BLaER1 (cell line): Measurements from ENCODE around the gene PRKG2.

Experiments used
- H3K27ac ChIP-seq: shearing (Covaris generic); formaldehyde crosslinking; 2 replicates; pipeline ENCODE4 v1.8.1; 2022
- H3K27me3 ChIP-seq: shearing (Covaris generic); formaldehyde crosslinking; 2 replicates; pipeline ENCODE4 v1.8.1; 2022
- H3K36me3 ChIP-seq: shearing (Covaris generic); formaldehyde crosslinking; 2 replicates; pipeline ENCODE4 v1.8.1; 2022
- H3K4me1 ChIP-seq: shearing (Covaris generic); formaldehyde crosslinking; 2 replicates; pipeline ENCODE4 v1.8.1; 2022
- H3K4me2 ChIP-seq: shearing (Covaris generic); formaldehyde crosslinking; 2 replicates; pipeline ENCODE4 v1.8.1; 2022
- H3K4me3 ChIP-seq: shearing (Covaris generic); formaldehyde crosslinking; 2 replicates; pipeline ENCODE4 v1.8.1; 2022
- H3K9ac ChIP-seq: shearing (Covaris generic); formaldehyde crosslinking; 2 replicates; pipeline ENCODE4 v1.8.1; 2022
- H3K9me3 ChIP-seq: shearing (Covaris generic); formaldehyde crosslinking; 2 replicates; pipeline ENCODE4 v1.8.1; 2022
- H4K20me1 ChIP-seq: shearing (Covaris generic); formaldehyde crosslinking; 2 replicates; pipeline ENCODE4 v1.8.1; 2022
- Cebpa-rat ChIP-seq: shearing (Covaris generic); IDR thresholded peaks from 2 replicates; pipeline ENCODE4 v1.8.1; 2022

The PRKG2 gene, protein sequence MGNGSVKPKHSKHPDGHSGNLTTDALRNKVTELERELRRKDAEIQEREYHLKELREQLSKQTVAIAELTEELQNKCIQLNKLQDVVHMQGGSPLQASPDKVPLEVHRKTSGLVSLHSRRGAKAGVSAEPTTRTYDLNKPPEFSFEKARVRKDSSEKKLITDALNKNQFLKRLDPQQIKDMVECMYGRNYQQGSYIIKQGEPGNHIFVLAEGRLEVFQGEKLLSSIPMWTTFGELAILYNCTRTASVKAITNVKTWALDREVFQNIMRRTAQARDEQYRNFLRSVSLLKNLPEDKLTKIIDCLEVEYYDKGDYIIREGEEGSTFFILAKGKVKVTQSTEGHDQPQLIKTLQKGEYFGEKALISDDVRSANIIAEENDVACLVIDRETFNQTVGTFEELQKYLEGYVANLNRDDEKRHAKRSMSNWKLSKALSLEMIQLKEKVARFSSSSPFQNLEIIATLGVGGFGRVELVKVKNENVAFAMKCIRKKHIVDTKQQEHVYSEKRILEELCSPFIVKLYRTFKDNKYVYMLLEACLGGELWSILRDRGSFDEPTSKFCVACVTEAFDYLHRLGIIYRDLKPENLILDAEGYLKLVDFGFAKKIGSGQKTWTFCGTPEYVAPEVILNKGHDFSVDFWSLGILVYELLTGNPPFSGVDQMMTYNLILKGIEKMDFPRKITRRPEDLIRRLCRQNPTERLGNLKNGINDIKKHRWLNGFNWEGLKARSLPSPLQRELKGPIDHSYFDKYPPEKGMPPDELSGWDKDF

DNA sequence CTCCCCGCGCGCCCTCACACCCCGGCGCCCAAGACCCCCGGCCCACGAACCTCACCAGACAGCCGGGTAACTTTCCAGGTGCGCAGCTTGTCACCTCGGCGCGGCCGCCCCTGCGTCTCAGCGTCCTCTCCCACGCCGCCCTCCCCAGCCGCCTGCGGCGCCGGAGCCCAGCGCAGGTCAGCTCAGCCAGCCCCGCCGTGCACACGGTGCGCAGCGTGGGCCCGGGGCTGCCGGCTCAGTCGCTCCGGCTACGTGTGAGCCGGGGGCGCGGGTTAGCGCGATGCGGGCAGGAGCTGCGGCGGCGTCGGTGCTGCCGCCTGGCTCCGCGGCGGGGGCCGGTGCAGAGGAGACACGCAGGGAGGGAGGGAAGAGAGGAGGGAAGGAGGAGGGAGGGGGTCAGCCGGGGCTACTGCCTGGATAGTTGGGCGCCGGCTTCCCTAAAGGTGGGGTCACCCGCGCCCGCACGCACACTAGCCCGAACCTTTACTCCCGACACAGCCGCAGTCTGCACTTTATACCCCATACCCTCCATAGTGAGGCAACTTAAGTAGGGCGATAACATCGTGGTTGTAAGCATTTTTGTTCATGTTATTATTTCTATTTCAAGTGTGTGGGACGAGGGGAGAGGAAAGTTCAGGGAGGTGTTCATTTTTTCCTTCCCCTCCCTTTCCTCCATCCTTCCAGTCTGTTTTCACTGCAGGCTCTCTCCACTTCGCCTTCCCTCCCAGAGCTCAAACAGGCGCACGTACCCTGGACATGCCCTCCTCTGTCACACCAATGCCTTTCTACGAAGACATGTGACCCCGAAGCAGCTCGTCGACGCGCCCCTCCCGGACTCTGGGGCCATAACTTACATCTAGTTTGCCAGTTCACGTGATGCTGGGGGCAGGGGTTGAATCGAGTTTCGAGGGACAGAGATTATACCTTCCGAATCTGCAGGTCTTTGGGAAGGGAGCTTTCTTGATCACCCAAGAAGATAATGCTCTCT, at the start of gene PRKG2:
Gene PRKG2 (minus strand): TSS at position 342 of the 988 bp plus-strand sequence. CDS start 10,175 bp downstream, outside the sequence.
- Histone ChIP-seq H3K27ac (no peak within 1 kb of the TSS), H3K4me3 (no peak within 1 kb of the TSS), H4K20me1 (no peaks in the 10 kb centered on the region), H3K4me1 (no peaks in the 10 kb centered on the region), H3K9ac (no peak within 1 kb of the TSS), H3K36me3 (no peaks in the 10 kb centered on the region), H3K4me2 (no peak within 1 kb of the TSS), H3K27me3 (no peaks in the 10 kb centered on the region), H3K9me3 (peaks cover 10% of the 10 kb centered on the region; the same call in 1 of the 2 replicates)
- no peak for TF ChIP-seq Cebpa-rat

DNA sequence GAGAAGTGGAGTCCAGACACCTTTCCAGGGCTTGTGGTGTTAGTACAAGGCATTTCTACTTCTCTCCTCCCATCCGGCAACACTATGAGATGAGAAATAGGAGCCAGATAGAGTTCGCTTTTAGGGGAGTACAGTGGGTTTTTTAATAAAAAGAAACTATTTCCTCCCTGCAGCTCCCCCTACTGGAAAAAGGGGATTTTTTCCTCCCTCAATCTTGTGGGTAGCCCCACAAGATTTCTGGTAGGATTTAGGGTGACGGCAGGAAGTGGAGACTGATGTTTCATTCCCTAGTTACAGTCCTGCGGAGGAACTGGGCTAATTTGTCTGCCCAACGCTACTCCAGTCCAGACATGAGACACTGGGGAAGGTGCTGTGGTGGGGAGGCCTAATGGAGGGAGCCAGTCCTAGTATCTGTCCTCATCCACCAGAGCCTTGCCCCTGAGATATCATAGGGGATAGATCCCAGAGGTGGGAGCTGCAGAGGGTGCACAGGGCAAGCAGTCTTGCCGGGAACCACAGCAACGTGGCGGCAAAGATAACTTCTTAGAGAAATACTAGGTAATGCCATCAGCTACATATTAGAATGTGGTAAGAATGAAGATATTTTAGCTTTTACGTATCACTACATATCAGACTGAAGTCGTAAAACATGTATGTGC, 45.5 kb upstream of the PRKG2 start:
- Histone ChIP-seq H3K9ac (no peak overlapping the region), H3K9me3 (no peaks in the 10 kb centered on the region), H3K27ac (no peak overlapping the region), H3K4me2 (no peak overlapping the region), H3K4me3 (no peak overlapping the region), H4K20me1 (no peaks in the 10 kb centered on the region), H3K4me1 (no peaks in the 10 kb centered on the region), H3K36me3 (no peaks in the 10 kb centered on the region), H3K27me3 (no peaks in the 10 kb centered on the region)
- no peak for TF ChIP-seq Cebpa-rat

DNA sequence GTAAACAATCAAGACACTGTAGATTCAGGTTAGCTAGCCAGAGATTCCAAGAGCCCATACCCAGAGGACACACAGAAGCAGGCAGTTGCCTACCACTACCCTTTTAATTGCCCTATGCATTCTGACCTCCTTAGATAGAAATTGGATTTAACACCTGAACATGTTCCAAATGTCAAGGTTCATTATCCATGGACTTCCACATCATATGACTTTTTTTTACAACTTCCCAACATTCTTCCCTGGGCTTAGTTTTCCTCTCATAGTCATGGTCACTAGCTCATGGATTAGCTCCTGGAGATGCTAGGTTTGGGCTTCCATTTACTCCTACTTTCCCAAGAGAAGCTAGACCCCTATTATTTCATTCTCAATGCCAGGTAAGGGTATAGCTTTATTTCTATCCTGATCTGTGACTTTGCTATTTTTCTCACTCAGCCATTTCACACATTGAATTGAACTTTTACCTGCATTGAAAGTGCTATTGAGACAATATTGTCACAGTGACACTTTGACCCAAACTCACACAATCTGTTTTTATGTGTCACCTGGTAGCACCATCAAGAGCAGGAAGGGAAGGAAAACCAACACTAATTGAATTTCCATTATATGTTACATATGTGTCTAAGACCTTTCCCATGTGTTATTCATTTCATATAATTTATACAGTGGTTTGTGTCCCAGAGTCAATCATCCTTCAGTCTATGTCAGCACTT, 44.0 kb upstream of the PRKG2 start:
- Histone ChIP-seq H3K36me3 (no peaks in the 10 kb centered on the region), H3K4me1 (no peaks in the 10 kb centered on the region), H3K27me3 (no peaks in the 10 kb centered on the region), H3K4me2 (no peak overlapping the region), H3K27ac (no peak overlapping the region), H3K9me3 (no peaks in the 10 kb centered on the region), H3K9ac (no peak overlapping the region), H4K20me1 (no peaks in the 10 kb centered on the region), H3K4me3 (no peak overlapping the region)
- no peak for TF ChIP-seq Cebpa-rat

DNA sequence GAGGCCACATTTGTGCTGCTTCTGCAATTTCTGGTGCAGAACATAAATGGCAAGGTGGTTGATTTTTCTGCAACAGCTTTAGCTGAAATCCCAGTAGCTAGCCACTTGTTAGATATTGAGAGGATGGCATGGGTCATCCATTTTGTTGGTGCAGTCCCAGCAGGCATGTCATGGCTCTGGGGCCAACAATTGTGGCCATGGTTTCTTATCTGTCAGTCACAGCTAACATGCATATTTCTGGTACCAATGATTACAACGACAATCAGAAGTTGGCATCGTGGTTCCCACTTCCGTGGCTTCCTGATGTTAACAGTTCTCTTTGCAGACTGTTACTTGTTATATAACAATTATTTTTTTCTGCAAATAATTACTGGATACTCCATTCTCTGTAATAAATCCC, 42.8 kb upstream of the PRKG2 start:
- no peaks in the 10 kb centered on the region for H3K36me3 ChIP-seq
- H3K4me2 ChIP-seq, result no peak overlapping the region
- no peaks in the 10 kb centered on the region for H4K20me1 ChIP-seq
- H3K4me1 ChIP-seq, result no peaks in the 10 kb centered on the region
- no peak for TF ChIP-seq Cebpa-rat
- no peaks in the 10 kb centered on the region for H3K27me3 ChIP-seq
- no peak overlapping the region for H3K27ac ChIP-seq
- H3K4me3 ChIP-seq, result no peak overlapping the region
- no peak overlapping the region for H3K9ac ChIP-seq
- H3K9me3 ChIP-seq, result no peaks in the 10 kb centered on the region

DNA sequence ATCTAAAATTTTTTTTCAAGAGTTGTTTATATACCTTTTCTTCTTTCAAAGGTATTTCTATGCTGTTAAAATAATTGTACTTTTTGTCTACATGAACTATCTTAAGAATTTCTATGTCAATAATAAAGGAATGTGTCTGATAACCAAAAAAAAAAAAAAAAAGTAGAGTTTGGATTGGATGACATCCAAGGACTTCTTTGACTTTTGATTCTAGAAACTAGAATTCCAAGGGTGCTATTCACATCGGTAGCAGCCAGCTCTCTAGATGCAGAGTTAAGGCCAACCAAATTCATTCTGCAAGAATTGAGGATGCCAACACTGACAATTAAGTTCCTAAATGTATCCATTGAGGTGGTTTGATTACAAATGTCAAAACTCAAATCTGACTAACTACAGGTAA, 42.0 kb upstream of the PRKG2 start:
- no peaks in the 10 kb centered on the region for H3K9me3 ChIP-seq
- H3K27me3 ChIP-seq, result no peaks in the 10 kb centered on the region
- H3K4me3 ChIP-seq, result no peak overlapping the region
- H3K4me2 ChIP-seq, result no peak overlapping the region
- H3K27ac ChIP-seq, result no peak overlapping the region
- no peaks in the 10 kb centered on the region for H3K4me1 ChIP-seq
- TF ChIP-seq Cebpa-rat, result no peak
- no peaks in the 10 kb centered on the region for H3K36me3 ChIP-seq
- no peak overlapping the region for H3K9ac ChIP-seq
- H4K20me1 ChIP-seq, result no peaks in the 10 kb centered on the region

DNA sequence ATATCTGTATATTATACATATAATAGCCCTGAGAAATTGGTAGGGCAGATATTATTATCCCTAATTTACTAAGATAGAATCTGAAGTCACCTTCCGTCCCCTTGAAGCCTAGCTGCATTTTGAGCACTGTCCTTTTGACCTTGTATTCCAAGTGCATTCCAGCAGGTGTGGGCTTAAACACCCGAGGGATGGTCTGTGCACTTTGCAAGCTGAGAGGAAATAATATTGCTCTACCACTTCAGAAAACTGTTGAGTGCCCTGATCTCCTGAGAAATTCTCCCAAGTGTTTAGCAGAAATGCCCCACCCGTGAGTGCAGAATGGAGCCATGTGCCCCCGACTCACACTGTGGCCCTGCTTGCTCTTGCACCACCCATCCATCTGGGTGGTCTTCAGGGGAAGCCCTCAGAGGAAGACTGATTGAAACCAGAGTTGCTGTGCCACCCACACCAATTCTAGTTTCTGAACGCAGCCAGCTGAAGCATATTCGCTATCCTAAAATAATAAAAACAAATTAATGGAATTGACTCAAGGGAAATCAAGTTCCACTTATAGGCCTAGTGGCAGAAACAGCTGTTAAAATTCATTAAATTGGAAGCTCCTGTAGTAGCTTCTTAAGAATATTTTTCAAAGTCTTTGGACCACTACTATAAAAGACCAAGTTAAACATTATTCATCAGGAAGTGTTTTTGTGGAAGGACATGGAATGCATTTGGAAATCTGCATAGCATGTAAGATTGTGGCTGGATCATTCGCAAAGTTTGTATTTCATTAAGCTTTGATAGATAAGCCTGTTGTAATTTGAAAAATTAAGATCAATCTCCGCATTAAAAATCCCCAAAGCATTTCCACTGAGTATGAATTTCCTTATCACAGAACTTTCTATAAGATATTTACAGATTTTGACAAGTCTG, 41.3 kb upstream of the PRKG2 start:
- no peak overlapping the region for H3K27ac ChIP-seq
- H3K4me2 ChIP-seq, result no peak overlapping the region
- H4K20me1 ChIP-seq, result no peaks in the 10 kb centered on the region
- no peaks in the 10 kb centered on the region for H3K27me3 ChIP-seq
- no peak overlapping the region for H3K9ac ChIP-seq
- no peaks in the 10 kb centered on the region for H3K36me3 ChIP-seq
- H3K4me3 ChIP-seq, result no peak overlapping the region
- no peak for TF ChIP-seq Cebpa-rat
- H3K4me1 ChIP-seq, result no peaks in the 10 kb centered on the region
- H3K9me3 ChIP-seq, result no peaks in the 10 kb centered on the region

DNA sequence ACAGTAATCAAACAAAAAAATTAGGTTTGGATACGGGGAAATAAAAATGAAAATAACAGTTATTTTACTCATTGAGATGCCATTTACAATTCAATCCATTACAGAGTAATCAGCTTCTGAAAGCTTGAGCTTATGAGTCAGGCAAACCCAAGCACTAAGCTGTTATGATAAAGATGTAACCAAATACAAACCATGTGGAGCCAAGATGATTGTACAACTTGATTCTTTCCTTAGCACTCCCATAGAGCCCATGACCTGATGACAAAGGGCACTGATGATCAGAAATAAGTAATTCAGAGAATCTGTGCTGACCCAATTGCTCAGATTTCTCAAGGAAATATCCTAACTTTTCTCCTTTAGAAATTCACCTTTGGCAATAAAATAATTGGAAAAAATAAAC, 40.5 kb upstream of the PRKG2 start:
- Histone ChIP-seq H3K9me3 (no peaks in the 10 kb centered on the region), H3K4me2 (no peak overlapping the region), H3K4me1 (no peaks in the 10 kb centered on the region), H4K20me1 (no peaks in the 10 kb centered on the region), H3K27ac (no peak overlapping the region), H3K4me3 (no peak overlapping the region), H3K36me3 (no peaks in the 10 kb centered on the region), H3K9ac (no peak overlapping the region), H3K27me3 (no peaks in the 10 kb centered on the region)
- no peak for TF ChIP-seq Cebpa-rat

DNA sequence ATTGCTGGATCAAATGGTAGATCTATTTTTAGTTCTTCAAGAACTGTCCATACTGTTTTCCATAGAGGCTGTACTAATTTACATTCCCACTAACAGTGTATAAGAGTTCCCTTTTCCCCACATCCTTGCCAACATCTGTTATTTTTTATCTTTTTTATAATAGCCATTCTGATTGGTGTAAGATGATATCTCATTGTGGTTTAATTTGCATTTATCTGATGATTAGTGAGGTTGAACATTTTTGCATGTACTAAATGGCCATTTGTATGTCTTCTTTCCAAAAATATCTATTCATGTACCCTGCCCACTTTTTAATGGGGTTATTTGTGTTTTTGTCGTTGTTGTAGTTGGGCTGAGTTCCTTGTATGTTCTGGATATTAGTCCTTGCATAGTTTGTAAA, 35.4 kb upstream of the PRKG2 start:
- TF ChIP-seq Cebpa-rat, result no peak
- Histone ChIP-seq H3K4me3 (no peak overlapping the region), H3K36me3 (no peaks in the 10 kb centered on the region), H3K9ac (no peak overlapping the region), H3K4me1 (no peaks in the 10 kb centered on the region), H3K9me3 (no peaks in the 10 kb centered on the region), H3K4me2 (no peak overlapping the region), H4K20me1 (no peaks in the 10 kb centered on the region), H3K27ac (no peak overlapping the region), H3K27me3 (no peaks in the 10 kb centered on the region)
